WTC11 (cell line): ENCODE data around the gene NUP62. TPM values are rescaled to one million over a fixed set of nuclear protein-coding genes. Genes with fewer than 3 reads are reported as not detected.

Experiments
- ATAC-seq: fragments of 200-7000 bp; cut with Tn5 transposase; 2 replicates; pipeline ENCODE4 v1.10.0; 2021; ENCODE audit warnings: mild to moderate bottlenecking, moderate library complexity
- CTCF ChIA-PET: fragments of 300-600 bp; sonication (Branson Sonifier 250); formaldehyde crosslinking; loops from one replicate; lab custom pipeline; 2021; ENCODE audit warnings: antibody characterized with exemption; lab: Charles Lee
- POLR2A ChIA-PET: fragments of 350-600 bp; sonication (Branson Sonifier 250); formaldehyde crosslinking; loops from one replicate; lab custom pipeline; 2021; ENCODE audit warnings: antibody characterized with exemption; lab: Charles Lee
- DNase-seq: peaks from one replicate; pipeline ENCODE4 v3.0.0; 2021; ENCODE audit warnings: low spot score
- H3K27ac Mint-ChIP-seq: 2 replicates; pipeline ENCODE4 v1.8.0; 2021; ENCODE audit warnings: mixed read lengths
- H3K27me3 Mint-ChIP-seq: 2 replicates; pipeline ENCODE4 v1.8.0; 2021; ENCODE audit warnings: low read depth, mild to moderate bottlenecking, moderate library complexity, mixed read lengths
- H3K36me3 Mint-ChIP-seq: 2 replicates; pipeline ENCODE4 v1.8.0; 2021; ENCODE audit warnings: mixed read lengths
- H3K4me1 Mint-ChIP-seq: 2 replicates; pipeline ENCODE4 v1.8.0; 2022; ENCODE audit warnings: mixed read lengths
- H3K4me3 Mint-ChIP-seq: 2 replicates; pipeline ENCODE4 v1.8.0; 2021; ENCODE audit warnings: mild to moderate bottlenecking, moderate library complexity, mixed read lengths
- H3K9me3 Mint-ChIP-seq: 2 replicates; pipeline ENCODE4 v1.8.0; 2021; ENCODE audit warnings: mixed read lengths
- FOXP4 ChIP-seq: sonication (generic); formaldehyde crosslinking; IDR thresholded peaks from 2 replicates; pipeline ENCODE4 v1.8.0; 2022; ENCODE audit warnings: mild to moderate bottlenecking, missing genetic modification reagents
- MAX ChIP-seq: sonication (generic); formaldehyde crosslinking; IDR thresholded peaks from 2 replicates; pipeline ENCODE4 v1.8.0; 2022; ENCODE audit warnings: mild to moderate bottlenecking, missing genetic modification reagents
- MYBL2 ChIP-seq: sonication (generic); formaldehyde crosslinking; IDR thresholded peaks from 2 replicates; pipeline ENCODE4 v1.8.1; 2023; ENCODE audit warnings: mild to moderate bottlenecking, moderate library complexity, missing genetic modification reagents
- RORB ChIP-seq: fragments of 250-450 bp; sonication (Bioruptor Pico); IDR thresholded peaks from 2 replicates; pipeline ENCODE4 v1.9.0; 2021; ENCODE audit warnings: mild to moderate bottlenecking
- SOX15 ChIP-seq: fragments of 250-450 bp; sonication (Bioruptor Pico); IDR thresholded peaks from 2 replicates; pipeline ENCODE4 v1.9.0; 2021; ENCODE audit warnings: mild to moderate bottlenecking
- TCF7 ChIP-seq: sonication (generic); formaldehyde crosslinking; IDR thresholded peaks from 2 replicates; pipeline ENCODE4 v1.8.0; 2022; ENCODE audit warnings: mild to moderate bottlenecking, low read depth, missing genetic modification reagents, moderate library complexity
- USF1 ChIP-seq: sonication (generic); formaldehyde crosslinking; IDR thresholded peaks from 2 replicates; pipeline ENCODE4 v1.8.0; 2022; ENCODE audit warnings: mild to moderate bottlenecking, missing genetic modification reagents
- ZNF219 ChIP-seq: sonication (generic); formaldehyde crosslinking; IDR thresholded peaks from 2 replicates; pipeline ENCODE4 v1.8.0; 2023; ENCODE audit warnings: missing genetic modification reagents, mild to moderate bottlenecking, borderline replicate concordance
- ZNF232 ChIP-seq: sonication (generic); formaldehyde crosslinking; IDR thresholded peaks from 2 replicates; pipeline ENCODE4 v1.8.0; 2022; ENCODE audit warnings: mild to moderate bottlenecking, missing genetic modification reagents
- ZNF396 ChIP-seq: fragments of 250-450 bp; sonication (Bioruptor Pico); IDR thresholded peaks from 2 replicates; pipeline ENCODE4 v1.8.0; 2021; ENCODE audit warnings: mild to moderate bottlenecking, moderate library complexity, borderline replicate concordance
- ZNF416 ChIP-seq: fragments of 250-450 bp; sonication (Bioruptor Pico); IDR thresholded peaks from 2 replicates; pipeline ENCODE4 v1.9.0; 2021; ENCODE audit warnings: mild to moderate bottlenecking, inconsistent platforms
- ZNF425 ChIP-seq: fragments of 250-450 bp; sonication (Bioruptor Pico); conservative IDR thresholded peaks from 2 replicates; pipeline ENCODE4 v1.9.0; 2021; ENCODE audit warnings: mild to moderate bottlenecking
- ZNF532 ChIP-seq: fragments of 250-450 bp; sonication (Bioruptor Pico); IDR thresholded peaks from 2 replicates; pipeline ENCODE4 v1.9.0; 2021; ENCODE audit warnings: mild to moderate bottlenecking, borderline replicate concordance
- total RNA-seq: library from RNA; stranded (reverse); gene quantifications from 3 replicates; pipeline ENCODE4 v1.2.3, GENCODE V29; 2021

Gene NUP62
- total RNA-seq, 1 experiment from 2014 or later: 87.1 TPM

- Mint-ChIP-seq H3K27ac (no peak overlapping the region), H3K9me3 (peaks cover 9% of the 10 kb centered on the region; the same call in 1 of the 2 replicates), H3K27me3 (no peaks in the 10 kb centered on the region), H3K36me3 (no peaks in the 10 kb centered on the region), H3K4me3 (no peak overlapping the region), H3K4me1 (peaks cover 28% of the 10 kb centered on the region)
- DNase-seq: no peak
- CTCF ChIA-PET: interaction anchor here (3.1 kb wide), 1 partner anchor 13 kb away, joined by 8 read pairs; no protein-coding TSS in a partner anchor
- POLR2A ChIA-PET: no interaction called here
- no peak for TF ChIP-seq MAX (CRISPR knock-in tag)
- ATAC-seq: no peak
These were observed 21.7 kb upstream of the NUP62 start for GRCh38 chr19:49950956-49951526.

GRCh38 chr19:49950590-49950948, 21.3 kb upstream of the NUP62 start:
- H3K9me3 Mint-ChIP-seq: peaks cover 9% of the 10 kb centered on the region; the same call in 1 of the 2 replicates
- ChIA-PET CTCF (interaction anchor here (3.1 kb wide), 1 partner anchor 13 kb away, joined by 8 read pairs; no protein-coding TSS in a partner anchor), POLR2A (no interaction called here)
- TF ChIP-seq RORB (CRISPR knock-in tag) (no peak), USF1 (CRISPR knock-in tag) (no peak), ZNF219 (no peak), TCF7 (CRISPR knock-in tag) (no peak), ZNF532 (no peak), ZNF396 (CRISPR knock-in tag) (no peak), ZNF425 (no peak), SOX15 (no peak), ZNF416 (CRISPR knock-in tag) (no peak), FOXP4 (no peak), MYBL2 (CRISPR knock-in tag) (no peak), ZNF232 (CRISPR knock-in tag) (no peak)
- peaks cover 27% of the 10 kb centered on the region for H3K4me1 Mint-ChIP-seq
- no peaks in the 10 kb centered on the region for H3K36me3 Mint-ChIP-seq
- H3K4me3 Mint-ChIP-seq: no peak overlapping the region
- no peak overlapping the region for H3K27ac Mint-ChIP-seq
- ATAC-seq (no peak), DNase-seq (no peak)
- no peaks in the 10 kb centered on the region for H3K27me3 Mint-ChIP-seq
